ENCODE measurements around the gene HPD.

HPD gene

DNA sequence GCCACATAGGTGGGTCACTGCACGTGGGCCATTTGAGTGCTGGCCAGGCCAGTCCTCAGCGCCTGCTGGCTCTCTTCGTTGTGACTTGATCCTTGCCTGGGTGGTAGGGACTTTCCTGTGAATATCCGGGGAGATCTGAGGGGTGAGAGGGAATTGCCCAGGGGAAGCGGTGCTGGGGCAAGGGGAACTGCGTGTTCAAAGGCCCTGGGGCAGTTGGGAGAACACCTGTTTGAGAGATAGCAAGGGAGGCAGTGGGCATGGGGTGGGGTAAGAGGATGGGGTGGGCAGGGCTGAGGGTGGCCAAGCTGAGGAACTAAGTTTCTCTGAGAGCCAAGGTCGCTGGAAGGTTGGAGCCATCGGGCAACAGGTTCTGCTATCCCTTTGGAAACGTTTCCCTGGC is 29.8 kb downstream of the HPD start:
- DNase-seq (ENCODE audit: low read depth), result no peak

DNA sequence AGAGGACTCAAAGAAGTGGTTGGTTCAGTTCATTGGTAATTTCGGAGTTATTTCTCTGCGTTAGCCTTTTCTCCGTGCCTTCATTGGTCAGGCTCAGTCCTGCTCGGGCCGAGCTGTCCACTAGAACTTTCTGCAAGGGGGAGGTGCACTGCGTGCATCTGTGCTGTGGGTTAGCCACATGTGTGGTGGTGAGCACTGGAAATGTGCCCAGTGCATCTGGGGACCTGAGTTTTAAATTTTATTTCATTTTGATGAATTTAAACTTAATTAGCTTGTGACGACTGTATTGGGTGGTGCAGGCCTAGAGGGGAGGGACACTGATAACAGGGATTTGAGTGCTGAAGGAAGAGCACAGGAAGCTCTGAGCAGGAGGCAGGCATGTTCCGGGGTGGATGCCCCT is 30.4 kb downstream of the HPD start:
- no peak for DNase-seq (ENCODE audit: low read depth)

DNA sequence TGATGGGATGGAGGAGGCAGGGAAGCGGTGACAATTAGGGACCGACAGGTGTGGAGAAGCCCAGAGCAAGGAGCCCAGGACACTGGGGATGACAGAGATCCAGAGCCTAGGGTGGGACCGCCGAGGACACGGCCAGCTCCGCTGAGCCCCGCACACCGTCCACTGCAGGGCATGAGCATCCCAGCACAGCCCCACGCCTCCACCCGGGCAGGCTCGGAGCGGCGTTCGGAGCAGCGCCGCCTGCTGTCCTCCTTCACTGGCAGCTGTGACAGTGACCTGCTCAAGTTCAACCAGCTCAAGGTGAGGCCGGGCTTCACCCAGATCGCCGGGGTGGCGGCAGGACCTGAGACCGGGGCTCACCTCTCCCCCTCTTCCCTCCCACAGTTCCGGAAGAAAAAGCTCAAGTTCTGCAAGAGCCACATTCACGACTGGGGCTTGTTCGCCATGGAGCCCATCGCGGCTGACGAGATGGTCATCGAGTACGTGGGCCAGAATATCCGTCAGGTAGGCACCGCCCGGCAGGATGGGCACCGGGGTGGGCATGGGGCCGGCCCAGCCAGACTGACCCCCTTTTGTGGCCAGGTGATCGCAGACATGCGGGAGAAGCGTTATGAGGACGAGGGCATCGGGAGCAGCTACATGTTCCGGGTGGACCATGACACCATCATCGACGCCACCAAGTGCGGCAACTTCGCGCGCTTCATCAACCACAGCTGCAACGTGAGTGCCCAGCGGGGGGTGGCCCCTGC is 31.1 kb downstream of the HPD start:
- no peak for DNase-seq (ENCODE audit: low read depth)

DNA sequence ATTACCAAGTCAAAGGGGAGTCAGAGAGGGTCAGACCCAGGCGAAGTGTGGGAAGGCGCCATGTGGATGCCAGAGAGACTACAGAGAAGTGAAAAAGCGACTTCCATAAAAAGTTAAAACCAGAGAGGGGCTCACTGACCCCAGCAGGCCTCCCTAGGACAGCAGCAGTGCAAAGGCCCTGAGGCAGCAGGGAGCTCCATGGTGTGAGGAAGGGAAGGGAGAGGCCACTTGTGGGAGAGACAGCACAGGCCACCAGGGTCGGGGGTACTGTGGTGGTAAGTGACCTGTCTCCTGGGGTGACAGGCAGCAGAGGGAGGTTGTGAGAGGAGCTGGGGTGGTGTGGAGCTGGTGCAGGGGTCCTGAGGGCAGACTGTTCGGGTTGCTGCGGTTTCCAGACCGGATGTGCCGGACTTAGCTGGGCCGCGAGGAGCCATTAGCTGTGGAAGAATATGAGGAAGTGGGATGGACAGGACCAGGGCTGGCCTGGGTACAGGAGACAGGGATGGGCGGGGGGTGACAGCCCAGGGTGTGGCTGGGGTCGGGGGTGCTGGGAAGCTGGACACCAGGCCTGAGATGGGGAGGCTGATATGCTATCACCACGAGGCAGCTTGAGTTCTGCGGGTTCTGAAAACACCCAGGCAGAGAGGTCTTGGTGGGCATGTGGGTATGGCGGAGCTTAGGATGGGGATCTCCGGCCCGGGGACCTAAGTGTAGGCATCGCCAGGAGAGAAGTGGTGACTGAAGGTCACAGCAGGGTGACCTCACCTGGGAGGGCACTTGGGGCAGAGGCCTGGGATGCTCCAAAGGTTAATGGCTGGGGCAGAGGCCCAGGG is 32.1 kb downstream of the HPD start:
- DNase-seq (ENCODE audit: low read depth), result no peak

DNA sequence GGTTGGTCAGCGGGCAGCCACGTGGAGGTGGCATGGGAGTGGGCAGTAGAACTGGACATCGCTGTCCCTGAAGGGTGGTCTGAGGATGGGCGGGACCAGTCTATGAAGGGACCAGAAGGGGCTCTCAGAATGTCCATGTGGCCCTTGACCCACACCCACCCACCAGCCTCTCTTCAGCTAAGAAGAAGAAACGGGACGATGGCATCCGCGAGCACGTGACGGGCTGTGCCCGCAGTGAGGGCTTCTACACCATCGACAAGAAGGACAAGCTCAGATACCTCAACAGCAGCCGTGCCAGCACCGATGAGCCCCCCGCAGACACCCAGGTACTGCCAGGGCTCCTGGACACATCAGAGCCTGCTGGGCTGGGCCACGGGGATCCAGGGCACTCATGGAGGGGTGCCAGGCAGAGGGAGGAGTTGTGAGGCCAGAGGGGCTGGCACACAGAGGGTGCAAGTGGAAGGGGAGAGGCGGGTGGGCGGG is 33.6 kb downstream of the HPD start:
- DNase-seq (ENCODE audit: low read depth), result no peak

DNA sequence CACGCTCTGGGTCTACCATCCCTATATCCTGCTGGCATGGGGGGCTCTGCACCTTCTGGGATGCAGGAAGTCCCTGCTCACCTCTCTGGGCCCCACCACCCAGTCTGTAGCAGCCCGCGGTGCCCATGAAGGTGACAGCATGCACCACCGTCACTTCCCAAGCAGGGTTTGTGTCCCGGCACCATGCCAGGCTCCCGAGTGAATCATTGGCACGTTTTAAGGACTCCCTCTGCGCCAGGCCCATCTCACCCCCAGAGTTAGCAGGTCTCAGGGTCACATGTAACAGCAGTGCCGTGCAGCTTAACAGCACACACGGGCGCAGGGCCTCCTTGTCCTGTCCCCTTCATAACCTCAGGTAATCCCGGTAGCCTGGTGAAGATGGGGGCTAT is 34.9 kb downstream of the HPD start:
- DNase-seq (ENCODE audit: low read depth), result no peak

DNA sequence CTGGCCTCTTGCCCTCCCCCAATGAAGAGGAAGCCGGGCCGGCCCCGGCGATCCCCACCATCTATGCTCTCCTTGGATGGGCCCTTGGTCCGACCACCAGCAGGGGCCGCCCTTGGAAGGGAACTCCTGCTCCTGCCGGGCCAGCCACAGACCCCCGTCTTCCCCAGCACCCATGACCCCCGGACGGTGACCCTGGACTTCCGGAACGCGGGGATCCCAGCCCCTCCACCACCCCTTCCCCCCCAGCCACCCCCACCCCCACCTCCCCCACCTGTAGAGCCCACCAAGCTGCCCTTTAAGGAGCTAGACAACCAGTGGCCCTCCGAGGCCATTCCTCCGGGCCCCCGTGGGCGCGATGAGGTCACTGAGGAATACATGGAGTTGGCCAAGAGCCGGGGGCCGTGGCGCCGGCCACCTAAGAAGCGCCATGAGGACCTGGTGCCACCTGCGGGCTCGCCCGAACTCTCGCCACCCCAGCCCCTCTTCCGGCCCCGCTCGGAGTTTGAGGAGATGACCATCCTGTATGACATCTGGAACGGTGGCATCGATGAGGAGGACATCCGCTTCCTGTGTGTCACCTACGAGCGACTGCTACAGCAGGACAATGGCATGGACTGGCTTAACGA is 35.4 kb downstream of the HPD start:
- no peak for DNase-seq (ENCODE audit: low read depth)

DNA sequence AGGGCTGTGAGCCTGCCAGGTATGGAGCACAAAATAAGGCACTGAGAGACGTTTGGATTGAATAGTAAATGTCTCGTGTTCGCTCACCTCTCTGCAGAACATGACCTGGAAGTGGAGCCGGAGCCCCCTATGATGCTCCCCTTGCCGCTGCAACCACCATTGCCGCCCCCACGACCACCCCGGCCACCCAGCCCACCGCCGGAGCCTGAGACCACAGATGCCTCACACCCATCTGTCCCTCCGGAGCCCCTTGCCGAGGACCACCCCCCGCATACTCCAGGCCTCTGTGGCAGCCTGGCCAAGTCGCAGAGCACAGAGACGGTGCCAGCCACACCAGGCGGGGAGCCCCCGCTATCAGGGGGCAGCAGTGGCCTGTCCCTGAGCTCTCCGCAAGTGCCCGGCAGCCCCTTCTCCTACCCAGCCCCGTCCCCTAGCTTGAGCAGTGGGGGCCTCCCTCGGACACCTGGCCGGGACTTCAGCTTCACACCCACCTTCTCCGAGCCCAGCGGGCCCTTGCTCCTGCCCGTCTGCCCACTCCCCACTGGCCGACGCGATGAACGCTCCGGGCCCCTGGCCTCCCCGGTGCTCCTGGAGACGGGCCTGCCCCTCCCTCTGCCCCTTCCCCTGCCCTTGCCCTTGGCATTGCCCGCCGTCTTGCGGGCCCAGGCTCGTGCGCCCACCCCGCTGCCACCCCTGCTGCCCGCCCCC is 36.1 kb downstream of the HPD start:
- DNase-seq (ENCODE audit: low read depth), result no peak

DNA sequence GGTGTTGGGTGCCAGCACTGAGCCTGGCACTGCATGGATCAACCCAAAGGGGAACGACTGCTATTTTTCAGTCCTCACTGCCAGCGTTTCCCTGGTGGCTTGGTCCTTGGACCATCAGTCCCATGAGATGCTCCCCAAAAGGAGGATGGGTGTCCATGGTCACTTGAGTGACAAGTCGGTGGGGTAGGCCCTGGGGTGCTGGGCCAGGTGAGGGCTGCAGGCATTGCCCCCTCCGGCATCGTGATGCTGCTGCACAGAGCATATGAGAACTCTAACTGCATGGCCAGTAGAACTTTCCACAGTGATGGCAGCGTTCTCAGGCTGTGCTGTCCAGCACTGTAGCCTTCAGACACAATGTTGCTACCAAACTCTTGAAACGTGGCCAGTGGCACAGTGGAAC is 38.6 kb downstream of the HPD start:
- DNase-seq (ENCODE audit: low read depth), result no peak

DNA sequence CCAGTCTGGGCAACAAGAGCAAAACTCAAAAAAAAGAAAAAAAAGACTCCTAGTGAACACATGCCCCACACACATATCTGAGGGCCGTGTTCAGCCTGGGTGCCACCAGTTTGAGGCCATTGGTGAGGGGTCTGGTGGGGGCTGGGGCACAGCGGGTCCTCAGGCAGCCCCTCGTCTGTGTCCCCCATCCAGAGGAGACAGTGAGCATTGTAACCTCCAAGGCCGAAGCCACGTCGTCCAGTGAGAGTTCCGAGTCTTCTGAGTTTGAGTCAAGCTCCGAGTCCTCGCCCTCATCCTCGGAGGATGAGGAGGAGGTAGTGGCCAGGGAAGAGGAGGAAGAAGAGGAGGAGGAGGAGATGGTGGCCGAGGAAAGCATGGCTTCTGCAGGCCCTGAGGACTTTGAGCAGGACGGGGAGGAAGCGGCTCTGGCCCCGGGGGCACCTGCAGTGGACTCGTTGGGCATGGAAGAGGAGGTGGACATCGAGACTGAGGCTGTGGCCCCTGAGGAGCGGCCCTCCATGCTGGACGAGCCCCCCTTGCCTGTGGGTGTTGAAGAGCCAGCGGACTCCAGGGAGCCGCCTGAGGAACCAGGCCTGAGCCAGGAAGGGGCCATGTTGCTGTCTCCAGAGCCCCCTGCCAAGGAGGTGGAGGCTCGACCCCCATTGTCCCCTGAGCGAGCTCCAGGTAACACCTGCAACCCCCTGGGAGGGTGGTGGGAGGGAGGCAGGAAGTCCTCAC is 39.3 kb downstream of the HPD start:
- DNase-seq (ENCODE audit: low read depth), result no peak

DNA sequence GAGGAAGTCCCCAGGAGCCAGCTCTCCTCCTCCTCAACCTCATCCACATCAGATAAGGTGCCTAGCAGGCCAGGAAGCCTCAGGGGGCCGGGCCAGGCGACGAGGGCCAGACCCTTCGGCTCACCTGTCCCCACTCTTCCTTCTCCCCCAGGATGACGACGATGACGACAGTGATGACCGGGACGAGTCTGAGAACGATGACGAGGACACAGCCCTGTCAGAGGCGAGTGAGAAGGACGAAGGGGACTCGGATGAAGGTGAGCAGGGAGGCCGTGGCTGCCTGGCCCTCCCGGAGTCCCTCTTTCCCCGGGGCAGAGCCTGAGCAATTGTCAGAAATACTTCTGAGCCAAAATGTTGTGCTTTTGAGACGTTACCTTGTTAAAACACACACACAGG is 41.0 kb downstream of the HPD start:
- no peak for DNase-seq (ENCODE audit: low read depth)

DNA sequence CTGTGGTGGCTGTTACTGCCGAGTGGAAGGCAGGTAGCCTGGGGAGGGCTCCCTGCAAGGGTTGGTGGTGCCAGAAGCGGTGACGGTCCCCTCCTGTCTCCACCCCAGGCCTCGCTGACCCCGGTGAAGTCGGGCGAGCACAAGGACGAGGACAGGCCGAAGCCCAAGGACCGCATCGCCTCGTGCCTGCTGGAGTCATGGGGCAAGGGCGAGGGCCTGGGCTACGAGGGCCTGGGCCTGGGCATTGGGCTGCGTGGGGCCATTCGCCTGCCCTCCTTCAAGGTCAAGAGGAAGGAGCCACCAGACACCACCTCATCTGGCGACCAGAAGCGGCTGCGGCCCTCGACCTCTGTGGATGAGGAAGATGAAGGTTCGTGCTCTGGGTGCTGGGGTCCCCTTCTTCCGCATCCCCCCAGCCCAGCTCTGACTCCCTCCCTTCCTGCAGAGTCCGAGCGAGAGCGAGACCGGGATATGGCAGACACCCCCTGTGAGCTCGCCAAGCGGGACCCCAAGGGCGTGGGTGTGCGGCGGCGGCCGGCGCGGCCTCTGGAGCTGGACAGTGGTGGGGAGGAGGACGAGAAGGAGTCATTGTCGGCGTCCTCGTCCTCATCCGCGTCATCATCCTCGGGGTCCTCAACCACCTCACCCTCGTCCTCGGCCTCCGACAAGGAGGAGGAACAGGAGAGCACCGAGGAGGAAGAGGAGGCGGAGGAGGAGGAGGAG is 41.6 kb downstream of the HPD start:
- no peak for DNase-seq (ENCODE audit: low read depth)

DNA sequence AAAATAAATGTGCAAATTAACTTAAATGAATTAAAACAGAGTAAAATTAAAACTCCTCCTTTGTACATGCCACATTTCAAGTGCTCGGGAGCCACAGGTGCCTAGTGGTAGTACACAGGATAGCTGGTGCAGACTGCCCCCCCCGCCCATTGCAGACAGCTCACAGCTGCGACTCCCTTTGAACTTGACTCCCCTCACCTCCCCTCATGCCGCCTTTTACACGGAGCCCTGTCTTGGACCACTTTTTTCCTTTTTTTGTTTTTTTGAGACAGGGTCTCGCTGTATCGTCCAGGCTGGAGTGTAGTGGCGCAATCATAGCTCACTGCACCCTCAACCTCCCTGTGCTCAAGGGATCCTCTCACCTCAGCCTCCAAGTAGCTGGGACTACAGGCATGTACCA is 43.4 kb downstream of the HPD start:
- no peak for DNase-seq (ENCODE audit: low read depth)

DNA sequence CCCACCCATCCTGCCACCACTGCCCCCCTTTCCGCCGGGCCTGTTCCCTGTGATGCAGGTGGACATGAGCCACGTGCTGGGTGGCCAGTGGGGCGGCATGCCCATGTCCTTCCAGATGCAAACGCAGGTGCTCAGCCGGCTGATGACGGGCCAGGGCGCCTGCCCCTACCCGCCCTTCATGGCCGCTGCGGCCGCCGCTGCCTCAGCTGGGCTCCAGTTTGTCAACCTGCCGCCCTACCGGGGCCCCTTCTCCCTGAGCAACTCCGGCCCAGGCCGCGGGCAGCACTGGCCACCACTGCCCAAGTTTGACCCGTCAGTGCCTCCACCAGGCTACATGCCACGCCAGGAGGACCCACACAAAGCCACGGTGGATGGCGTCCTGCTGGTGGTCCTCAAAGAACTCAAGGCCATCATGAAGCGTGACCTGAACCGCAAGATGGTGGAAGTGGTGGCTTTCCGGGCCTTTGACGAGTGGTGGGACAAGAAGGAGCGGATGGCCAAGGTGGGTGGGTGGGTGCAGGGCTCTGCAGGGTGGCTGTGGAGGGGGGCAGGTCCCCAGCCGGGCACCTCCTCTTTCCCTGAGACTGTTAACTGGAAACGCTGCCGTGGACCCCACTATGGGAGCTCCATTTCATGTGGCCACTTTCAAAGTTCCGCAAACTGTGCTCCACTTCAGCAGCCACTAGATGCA is 44.1 kb downstream of the HPD start:
- no peak for DNase-seq (ENCODE audit: low read depth)

DNA sequence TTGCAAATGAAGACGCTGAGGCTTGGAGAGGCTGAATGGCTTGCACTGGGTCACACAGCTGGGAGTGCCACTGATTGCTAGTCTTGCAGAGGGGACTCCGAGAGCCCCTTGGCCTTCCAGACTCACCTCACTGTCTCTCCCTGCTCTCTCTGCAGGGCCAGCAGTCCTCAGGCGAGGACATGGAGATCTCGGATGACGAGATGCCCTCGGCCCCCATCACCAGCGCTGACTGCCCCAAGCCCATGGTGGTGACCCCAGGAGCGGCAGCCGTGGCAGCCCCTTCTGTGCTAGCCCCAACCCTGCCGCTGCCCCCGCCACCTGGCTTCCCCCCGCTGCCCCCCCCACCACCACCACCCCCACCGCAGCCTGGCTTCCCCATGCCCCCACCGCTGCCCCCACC is 44.7 kb downstream of the HPD start:
- DNase-seq (ENCODE audit: low read depth), result no peak

DNA sequence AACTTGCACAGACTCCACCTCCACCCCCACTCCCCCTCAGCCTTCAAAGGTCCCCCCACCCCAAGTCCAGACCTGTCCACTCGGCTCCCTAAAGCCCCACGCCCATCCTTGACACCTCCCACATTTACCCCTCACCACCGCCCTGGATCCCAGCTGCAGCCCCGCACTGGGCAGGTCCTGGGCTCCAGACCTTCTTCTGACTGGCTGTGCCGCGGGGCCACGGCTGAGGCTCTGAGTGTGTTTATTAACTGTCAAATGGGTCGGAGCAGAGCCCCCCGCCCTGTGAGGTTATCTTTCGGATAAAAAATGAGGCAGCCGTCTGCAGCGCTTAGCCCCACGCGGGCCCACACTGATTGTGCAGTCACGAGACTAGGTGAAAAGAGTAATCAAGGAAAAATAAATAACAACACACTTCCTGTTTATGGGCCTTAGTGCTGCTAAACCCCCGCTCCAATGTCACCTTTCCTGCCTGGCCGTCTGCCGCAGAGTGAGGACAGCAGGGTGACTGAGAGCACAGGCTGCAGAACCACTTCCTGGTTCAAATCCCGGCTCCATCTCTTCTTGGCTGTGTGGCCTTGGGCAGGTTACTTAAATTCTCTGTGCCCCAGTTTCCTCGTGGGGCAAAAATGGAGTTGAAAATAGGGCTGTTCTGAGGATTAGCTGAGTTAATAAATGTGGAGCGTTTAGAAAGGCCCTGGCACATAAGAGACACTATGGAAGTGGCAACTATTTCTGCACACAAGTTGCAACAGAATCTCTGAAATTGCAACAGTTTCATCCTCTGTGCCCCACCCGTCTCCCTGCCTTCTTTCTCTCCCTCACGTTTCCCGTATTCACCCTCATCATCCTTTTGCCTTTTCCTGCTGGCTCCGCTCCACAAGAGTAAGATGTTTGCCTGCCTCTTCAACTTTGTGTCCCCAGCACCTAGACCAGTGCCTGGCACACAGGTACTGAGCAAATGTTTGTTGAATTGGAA is 45.5 kb downstream of the HPD start:
- DNase-seq (ENCODE audit: low read depth), result no peak

DNA sequence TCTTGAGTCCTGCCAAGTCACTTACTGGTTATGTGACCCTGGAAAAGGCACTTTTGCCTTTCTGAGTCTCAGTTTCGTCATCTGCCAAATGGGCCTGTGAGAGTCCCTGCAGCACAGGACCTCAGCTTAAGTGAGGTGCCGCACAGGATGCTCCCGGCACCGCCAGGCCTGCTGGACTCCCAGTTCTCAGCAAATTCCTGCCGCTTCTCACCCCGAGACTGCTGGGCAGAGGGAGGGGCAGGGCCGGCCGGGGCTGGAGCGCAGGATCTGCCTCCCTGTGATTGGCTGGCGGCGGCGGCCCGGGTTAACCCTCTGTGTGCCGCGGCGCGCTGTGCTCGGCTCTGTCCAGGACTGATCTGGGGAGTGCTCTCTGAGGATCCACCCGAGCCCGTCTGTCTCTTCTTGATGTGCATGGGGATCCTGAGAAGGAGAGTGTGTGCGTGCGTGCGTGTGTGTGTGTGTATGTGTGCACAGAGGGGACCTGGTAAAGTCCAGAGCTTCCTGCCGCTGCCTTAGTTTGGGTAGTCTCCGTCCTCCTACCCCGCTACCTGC is 46.3 kb downstream of the HPD start:
- no peak for DNase-seq (ENCODE audit: low read depth)

DNA sequence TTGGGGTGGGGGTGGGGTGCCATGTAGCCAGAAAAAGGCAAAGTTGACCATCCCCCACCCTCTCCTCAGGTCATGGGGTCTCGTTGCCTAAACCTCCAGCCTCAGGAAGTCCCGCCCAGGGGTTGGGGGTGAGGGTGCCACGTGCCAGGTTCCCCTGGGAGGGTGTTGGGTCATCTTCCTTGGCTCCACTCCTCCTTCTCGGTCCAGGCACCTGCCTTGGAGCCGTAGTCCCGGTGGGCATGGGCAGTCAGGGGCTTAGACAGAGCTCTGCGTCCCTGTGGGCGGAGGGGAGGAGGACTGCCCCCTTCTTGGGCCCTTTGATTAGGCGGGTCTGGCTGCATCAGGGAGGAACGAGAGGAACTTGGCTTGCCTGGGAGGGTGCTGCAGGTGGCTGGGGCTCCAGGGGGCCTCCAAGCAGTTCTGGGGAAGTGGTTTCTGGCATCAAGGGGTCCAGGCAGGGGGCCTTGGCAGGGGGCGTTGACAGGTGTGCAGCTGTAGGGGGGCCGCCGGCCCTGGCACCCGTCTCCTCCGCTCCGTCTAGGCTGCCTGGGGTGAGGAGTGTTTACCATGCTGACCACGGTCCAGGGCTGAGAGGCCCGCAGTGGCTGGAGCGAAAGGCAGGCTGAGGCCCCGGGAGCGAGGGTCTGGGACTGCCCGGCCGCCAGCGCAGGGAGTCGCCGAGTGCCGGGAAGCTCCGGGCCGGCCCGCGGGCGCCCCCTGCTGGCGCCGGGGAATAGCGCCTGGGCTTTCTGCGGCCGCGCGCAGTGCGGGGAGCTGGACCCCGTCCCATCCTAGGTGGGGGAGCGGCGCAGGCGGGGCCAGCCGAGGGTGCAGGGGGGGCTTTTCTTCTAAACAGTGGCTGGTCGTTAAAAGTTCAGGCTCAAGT is 47.0 kb downstream of the HPD start:
- peak; percentile 74 for DNase-seq (ENCODE audit: low read depth)
